Islet precursor cell (in vitro differentiated cells): Measurements from ENCODE around the gene UNK.
"Not testable (repeated sequence)": the region's sequence is repeated elsewhere in the genome, so short reads cannot be mapped to it uniquely, and the experiment has no call there.

Experiments used
- DNase-seq: peaks from one replicate; pipeline ENCODE4 v3.0.0-alpha.2; 2018

The UNK gene

DNA sequence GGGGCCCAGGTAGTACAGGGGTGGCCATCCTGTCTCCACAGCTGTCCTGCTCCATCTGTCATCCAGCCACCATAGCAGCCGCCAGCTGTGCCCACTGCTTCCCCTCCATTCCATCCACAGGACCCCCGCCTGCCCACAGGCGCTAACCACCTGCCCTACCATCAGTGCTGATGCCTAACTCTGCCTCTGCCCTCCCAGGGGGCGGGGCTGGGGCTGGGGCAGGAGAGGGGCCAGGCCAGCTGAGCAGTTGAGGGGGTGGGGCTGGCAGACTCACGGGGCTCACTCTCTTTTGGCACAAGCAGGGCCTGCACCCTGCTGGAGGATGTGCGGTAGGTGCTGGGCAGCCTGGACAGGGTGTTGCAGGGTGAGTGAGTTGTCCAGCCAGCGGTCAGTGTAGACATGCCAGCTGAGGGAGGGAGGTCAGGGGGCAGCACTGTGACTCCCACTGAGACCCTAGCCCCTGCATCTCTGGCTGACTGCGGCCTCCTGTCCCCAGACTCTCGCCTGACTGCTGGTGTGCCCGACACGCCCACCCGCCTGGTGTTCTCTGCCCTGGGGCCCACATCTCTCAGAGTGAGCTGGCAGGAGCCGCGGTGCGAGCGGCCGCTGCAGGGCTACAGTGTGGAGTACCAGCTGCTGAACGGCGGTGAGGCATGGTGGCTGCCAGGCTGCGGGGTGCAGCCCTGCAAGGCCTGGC, 29.3 kb upstream of the UNK start:
- DNase-seq, result no peak

GRCh38 chr17:75755990-75756389, 28.6 kb upstream of the UNK start:
- DNase-seq, result no peak

DNA sequence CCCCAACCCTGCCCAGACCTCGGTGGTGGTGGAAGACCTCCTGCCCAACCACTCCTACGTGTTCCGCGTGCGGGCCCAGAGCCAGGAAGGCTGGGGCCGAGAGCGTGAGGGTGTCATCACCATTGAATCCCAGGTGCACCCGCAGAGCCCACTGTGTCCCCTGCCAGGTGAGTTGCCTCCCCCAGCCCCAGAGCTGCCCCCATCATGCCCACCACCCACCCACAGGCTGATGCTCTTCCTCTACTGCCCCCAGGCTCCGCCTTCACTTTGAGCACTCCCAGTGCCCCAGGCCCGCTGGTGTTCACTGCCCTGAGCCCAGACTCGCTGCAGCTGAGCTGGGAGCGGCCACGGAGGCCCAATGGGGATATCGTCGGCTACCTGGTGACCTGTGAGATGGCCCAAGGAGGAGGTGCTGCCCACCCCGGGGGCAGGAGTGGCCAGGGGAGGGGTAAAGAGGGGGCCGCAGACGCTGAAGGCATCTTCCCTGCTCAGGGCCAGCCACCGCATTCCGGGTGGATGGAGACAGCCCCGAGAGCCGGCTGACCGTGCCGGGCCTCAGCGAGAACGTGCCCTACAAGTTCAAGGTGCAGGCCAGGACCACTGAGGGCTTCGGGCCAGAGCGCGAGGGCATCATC, 28.0 kb upstream of the UNK start:
- DNase-seq, result peak; percentile 60

DNA sequence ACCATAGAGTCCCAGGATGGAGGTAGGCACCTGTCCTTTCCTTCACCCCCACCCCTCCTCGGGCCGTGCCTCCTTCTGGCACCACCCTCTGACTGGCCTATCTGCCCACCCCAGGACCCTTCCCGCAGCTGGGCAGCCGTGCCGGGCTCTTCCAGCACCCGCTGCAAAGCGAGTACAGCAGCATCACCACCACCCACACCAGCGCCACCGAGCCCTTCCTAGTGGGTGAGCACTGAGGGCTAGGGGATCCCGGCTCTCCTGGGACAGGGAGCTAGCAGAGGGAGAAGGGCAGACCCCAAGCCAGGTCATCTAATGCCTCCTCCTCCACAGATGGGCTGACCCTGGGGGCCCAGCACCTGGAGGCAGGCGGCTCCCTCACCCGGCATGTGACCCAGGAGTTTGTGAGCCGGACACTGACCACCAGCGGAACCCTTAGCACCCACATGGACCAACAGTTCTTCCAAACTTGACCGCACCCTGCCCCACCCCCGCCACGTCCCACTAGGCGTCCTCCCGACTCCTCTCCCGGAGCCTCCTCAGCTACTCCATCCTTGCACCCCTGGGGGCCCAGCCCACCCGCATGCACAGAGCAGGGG, 27.4 kb upstream of the UNK start:
- DNase-seq, result no peak

DNA sequence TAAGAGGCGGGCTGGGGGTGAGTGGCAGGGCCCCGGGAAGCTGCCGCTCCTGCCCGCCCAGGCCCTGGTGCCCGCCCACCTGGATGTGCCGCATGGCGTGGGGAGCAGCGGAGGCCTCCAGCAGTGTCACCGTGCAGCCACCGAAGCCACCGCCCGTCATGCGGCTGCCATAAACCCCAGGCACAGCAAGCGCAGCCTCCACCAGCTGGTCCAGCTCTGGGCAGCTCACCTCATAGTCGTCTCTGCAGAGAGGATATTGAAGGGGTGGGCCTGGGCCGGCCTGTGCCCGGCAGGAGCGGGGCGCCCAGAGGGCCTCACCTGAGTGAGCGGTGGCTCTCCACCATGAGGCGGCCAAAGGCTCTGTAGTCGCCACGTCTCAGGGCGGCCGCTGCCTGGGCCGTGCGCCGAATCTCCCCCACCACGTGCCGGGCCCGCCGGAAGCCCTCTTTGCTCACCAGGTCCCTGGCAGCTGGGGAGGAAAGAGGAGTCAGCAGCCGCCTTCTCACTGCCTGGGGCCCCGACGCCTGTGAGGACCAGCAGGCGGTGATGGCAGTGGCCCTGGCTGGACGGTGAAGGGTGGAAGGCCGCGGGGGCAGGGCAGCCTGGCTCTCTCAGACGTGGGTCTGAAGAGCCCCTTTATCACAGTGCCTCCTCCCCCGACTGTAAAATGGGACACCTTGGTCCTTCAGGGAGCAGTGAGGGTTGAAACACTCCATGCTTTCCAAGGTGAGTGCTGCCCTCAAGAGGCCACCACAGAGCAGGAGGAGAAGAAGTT, 26.3 kb upstream of the UNK start:
- DNase-seq, result no peak

DNA sequence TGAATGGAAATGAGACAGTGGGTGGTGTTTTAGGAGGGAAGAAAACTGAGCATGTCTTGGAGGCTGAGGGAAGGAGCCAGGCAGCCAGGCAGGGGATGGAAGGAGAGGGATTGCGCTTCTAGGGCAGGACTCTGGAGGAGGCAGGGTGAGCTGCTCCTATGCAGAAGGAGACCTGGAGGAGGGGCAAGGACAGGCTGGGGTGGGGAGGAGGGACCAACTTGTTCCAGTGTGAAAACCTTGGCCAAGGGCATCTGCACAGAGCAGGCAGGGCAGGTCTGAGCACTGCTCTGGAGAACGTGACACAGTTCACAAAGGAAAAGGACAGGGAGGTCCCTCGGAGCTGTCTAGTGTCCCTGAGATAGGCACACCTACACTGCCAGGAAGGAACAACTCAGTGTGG, 25.1 kb upstream of the UNK start:
- DNase-seq, result peak; percentile 64

DNA sequence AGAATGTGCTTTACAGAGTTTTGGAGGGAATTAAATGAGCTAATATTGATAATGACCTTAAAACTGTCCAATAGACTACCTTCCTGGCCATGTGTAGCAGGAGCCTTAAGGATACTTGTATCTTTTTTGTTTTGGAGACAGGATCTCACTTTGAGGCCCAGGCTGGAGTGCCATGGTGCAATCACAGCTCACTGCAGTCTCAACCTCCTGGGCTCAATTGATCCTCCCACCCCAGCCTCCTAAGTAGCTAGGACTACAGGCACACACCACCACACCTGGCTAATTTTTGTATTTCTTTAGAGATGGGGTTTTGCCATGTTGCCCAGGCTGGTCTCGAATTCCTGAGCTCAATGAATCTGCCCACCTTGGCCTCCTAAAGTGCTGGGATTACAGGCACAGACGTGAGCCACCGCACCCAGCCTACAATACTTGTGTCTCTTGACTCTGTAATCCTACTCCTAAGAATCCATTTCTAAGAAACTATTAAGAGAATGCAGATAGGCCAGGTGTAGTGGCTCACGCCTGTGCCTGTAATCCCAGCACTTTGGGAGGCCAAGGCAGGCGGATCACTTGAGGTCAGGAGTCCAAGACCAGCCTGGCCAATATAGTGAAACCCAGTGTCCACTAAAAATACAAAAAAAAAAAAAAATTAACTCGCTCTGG, 24.5 kb upstream of the UNK start:
- not testable (repeated sequence) for DNase-seq

DNA sequence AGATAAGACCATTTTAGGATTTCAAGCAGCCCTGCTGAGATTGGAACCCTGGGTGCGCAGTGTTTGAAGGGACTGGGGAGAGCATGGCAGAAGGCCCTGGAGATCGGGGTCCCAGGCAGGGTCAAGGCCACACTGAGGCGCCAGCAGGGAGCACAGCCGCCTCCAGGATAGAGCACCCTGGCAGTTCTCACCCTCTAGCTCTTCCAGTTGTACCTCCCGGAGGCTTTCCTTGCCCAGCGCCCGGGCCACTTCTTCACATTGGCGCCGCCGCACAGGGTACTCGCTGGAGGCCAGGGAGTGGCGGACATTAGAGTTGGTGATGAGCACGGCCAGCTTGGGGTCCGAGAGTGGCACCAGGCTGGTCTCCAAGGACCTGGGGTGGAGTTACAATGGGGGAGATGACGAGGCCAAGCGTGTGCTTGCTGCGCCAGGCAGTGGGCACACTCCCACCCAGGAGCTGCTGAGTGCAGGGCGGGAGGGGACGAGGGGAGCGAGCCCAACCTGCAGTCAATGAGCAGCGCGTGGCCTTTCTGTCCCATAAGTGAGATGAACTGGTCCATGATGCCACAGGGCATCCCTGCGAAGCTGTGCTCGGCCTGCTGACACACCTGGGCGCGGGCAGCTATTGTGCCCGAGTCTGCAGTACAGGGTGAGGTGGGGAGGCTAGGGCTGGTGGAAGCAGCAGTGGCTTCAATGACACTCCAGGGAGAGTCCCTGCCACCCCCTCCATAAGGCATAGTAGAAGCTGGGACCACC, 21.9 kb upstream of the UNK start:
- no peak for DNase-seq

DNA sequence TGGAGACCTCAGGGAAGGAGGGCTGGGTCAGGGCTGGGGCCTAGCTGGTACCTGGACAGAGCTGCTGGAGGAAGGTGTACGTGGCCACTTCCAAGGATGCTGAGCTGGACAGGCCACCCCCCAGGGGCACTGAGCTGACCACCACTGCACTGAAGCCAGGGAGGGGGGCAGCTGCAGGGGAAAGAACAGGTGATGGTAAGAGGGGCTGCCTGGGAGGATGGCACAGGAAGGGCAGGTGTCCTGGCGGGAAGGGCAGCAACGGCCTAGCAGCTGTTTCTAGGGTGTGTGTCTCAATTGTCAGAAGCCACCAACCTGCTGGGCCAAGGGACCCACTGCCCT, 21.4 kb upstream of the UNK start:
- DNase-seq, result no peak

- no peak for DNase-seq
Measured at GRCh38 chr17:75763613-75764416, 20.8 kb upstream of the UNK start.

- no peak for DNase-seq
Measured at GRCh38 chr17:75764417-75764710, 20.2 kb upstream of the UNK start.

GRCh38 chr17:75764711-75765421, 19.7 kb upstream of the UNK start, which contains the start of gene GALK1:
GALK1 (minus strand) TSS chr17:75765192; CDS start chr17:75765136, 56 bp downstream.
- peak; percentile 92 for DNase-seq

GRCh38 chr17:75765981-75766380, 18.6 kb upstream of the UNK start:
- DNase-seq, result no peak

DNA sequence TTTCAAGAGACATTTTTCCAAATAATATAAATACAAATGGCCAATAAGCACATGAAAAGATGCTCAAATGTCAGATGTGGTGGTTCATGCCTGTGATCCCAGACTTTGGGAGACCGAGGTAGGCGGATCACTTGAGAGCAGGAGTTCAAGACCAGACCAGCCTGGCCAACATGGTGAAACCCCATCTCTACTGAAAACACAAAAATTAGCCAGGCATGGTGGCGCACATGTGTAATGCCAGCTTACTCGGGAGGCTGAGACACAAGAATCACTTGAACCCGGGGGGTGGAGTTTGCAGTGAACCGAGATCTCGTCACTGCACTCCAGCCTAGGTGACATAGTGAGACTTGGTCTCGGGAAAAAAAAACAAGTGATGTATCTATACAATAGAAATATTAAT, 16.7 kb upstream of the UNK start:
- peak; percentile 44 for DNase-seq

DNA sequence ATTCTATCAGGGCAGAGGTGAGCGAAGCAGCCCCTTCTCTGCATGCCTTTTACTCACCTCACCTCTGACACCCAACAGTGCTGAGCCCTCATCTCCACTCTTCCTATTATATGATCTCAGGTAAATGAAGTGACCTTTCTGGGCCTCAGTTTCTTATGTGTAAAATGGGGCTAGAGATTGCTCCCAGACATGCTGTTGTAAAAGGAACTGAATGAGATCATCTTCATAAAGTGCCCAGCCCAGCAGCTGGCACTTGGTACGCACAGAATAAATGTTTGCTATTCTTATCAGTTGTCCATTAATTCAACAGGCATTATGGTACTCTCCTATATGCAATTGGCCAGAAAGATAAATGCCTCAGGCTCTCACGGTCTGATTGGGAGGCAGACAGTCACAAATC, 15.1 kb upstream of the UNK start:
- no peak for DNase-seq

DNA sequence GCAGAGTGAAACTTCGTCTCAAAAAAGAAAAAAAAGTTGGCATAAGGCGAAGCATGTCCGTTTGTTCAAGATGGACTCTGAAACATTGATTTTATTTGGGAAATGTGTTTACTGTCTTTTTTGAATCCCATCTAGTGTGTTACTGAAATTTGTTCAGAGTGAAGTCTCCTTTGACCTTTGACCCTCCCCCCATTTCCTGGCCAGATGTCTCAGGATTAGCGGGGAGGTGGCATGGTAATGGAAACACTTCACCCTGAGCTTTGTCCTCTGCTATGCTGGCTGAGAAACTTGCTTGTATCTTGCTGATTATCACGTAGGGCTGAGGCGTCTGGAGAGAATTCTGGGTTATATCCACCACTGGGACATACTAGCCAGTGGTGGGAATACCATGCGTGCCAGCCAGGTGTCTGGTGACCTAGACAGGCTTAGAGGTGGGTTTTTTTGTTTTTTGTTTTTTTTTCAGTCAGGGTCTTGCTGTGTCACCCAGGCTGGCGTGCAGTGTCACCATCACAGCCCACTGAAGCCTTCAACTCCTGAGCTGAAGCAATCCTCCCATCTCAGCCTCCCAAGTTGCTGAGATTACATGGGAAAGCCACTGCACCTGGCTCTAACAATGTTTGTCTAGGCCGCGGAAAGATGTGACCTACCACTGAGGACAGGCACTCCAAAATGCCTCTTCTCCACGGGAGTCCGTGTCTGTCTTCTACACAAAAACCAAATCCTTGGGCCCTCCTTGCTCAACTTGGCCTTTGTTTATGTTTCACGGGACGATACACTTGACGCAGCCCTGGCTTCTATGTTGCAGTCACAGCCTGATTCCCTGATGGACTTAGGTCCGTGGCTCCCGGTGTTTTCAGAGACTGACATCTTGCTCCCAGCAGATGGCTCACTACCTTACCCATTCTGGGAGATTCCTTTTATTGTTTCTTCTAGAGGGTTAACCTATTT, 13.0 kb upstream of the UNK start:
- DNase-seq, result no peak

- DNase-seq, result peak; percentile 66
Measured at GRCh38 chr17:75773121-75773807, 11.3 kb upstream of the UNK start.

- peak; percentile 75 for DNase-seq
Measured at GRCh38 chr17:75773808-75774470, 10.7 kb upstream of the UNK start.
